Panc1 (cell line): ENCODE results near the gene TMPRSS13. TPM values are rescaled to one million over a fixed set of nuclear protein-coding genes. Genes with fewer than 3 reads are reported as not detected.
"Not testable (repeated sequence)": the region's sequence is repeated elsewhere in the genome, so short reads cannot be mapped to it uniquely, and the experiment has no call there.

Experiments used
- ATAC-seq: fragments of 200-7000 bp; cut with Tn5 transposase; 2 replicates; pipeline ENCODE4 v1.9.1; 2020; ENCODE audit warnings: mild to moderate bottlenecking, moderate library complexity
- BruUV-seq: library from RNA; stranded (reverse); fragments of 400-500 nt; replicated peaks from 2 replicates; lab custom pipeline; 2021; lab: Mats Ljungman, UMichigan
- CTCF ChIA-PET: fragments of 300-600 bp; sonication (Branson Sonifier 250); formaldehyde crosslinking; loops from one replicate; lab custom pipeline; 2022; ENCODE audit warnings: antibody characterized with exemption; lab: Charles Lee
- POLR2A ChIA-PET: fragments of 300-600 bp; sonication (Branson Sonifier 250); formaldehyde crosslinking; loops from one replicate; lab custom pipeline; 2022; ENCODE audit warnings: antibody characterized with exemption; lab: Charles Lee
- DNase-seq: peaks from one replicate; pipeline ENCODE4 v3.0.0-alpha.2; 2010; ENCODE audit warnings: low read depth, low spot score
- H3K27ac ChIP-seq: 2 replicates; pipeline ENCODE4 v1.5.1; 2011; ENCODE audit warnings: mild to moderate bottlenecking, low read length, inconsistent platforms
- H3K27me3 ChIP-seq: fragments of 200-500 bp; sonication (Bioruptor generic); 2 replicates; pipeline ENCODE4 v1.6.0; 2014; ENCODE audit warnings: low read length, inconsistent platforms; ENCODE audit not compliant: control insufficient read depth, insufficient read depth
- H3K36me3 ChIP-seq: fragments of 200-500 bp; sonication (Bioruptor generic); 2 replicates; pipeline ENCODE4 v1.5.1; 2014; ENCODE audit warnings: inconsistent platforms, mild to moderate bottlenecking, low read length, moderate library complexity; ENCODE audit not compliant: control insufficient read depth, insufficient read depth
- H3K4me1 ChIP-seq: 2 replicates; pipeline ENCODE4 v1.5.1; 2011; ENCODE audit warnings: inconsistent platforms, mild to moderate bottlenecking, low read length, moderate library complexity; ENCODE audit not compliant: control insufficient read depth, insufficient read depth
- H3K4me3 ChIP-seq, 2 experiments: 2 replicates each; pipeline ENCODE4 v1.5.1; 2011 to 2012; ENCODE audit warnings: low read depth in 2 of 2, low read length in 2 of 2, mild to moderate bottlenecking in 2 of 2, inconsistent platforms in 1 of 2, moderate library complexity in 1 of 2
- H3K9me3 ChIP-seq: fragments of 200-500 bp; sonication (Bioruptor generic); 2 replicates; pipeline ENCODE4 v1.5.1; 2014; ENCODE audit warnings: low read depth, mild to moderate bottlenecking, inconsistent platforms, low read length, moderate library complexity; ENCODE audit not compliant: control insufficient read depth, insufficient read depth
- POLR2AphosphoS5 ChIP-seq: IDR thresholded peaks from 2 replicates; pipeline ENCODE4 v1.6.1; 2012; ENCODE audit warnings: mild to moderate bottlenecking, low read depth, low read length, moderate library complexity
- SIN3A ChIP-seq: IDR thresholded peaks from 2 replicates; pipeline ENCODE4 v1.6.1; 2012; ENCODE audit warnings: low read depth, mild to moderate bottlenecking, low read length, moderate library complexity, borderline replicate concordance; ENCODE audit not compliant: insufficient read depth
- TCF7L2 ChIP-seq: IDR thresholded peaks from 2 replicates; pipeline ENCODE4 v1.6.1; 2011; ENCODE audit warnings: mild to moderate bottlenecking, low read depth, low read length, inconsistent platforms
- in situ Hi-C: cut with HindIII; loops from 2 replicates; pipeline ENCODE4 v1.10.0; 2016; ENCODE audit warnings: low sequenced_read_pairs, low pct_unique_long_range_greater_than_20kb
- intact Hi-C: fragments of 100-400 bp; cut with micrococcal nuclease; formaldehyde crosslinking; loops from one replicate; pipeline ENCODE4 v1.10.0; 2022; ENCODE audit not compliant: unreplicated experiment
- total RNA-seq: library from RNA; stranded (reverse); gene quantifications from one replicate; pipeline ENCODE4 v1.2.1, GENCODE V29; 2021; ENCODE audit not compliant: unreplicated experiment
- TF ChIP-seq, protein P1 (sequence below): fragments of 450-650 bp; IDR thresholded peaks from 2 replicates; pipeline ENCODE4 v1.5.1; 2017; ENCODE audit warnings: mild to moderate bottlenecking
- TF ChIP-seq, protein P2 (sequence below), 2 experiments: IDR thresholded peaks; 2 replicates each; pipeline ENCODE4 v1.6.1; 2011 to 2012; ENCODE audit warnings: low read depth in 2 of 2, control low read depth in 1 of 2, low read length in 1 of 2, mild to moderate bottlenecking in 1 of 2, moderate library complexity in 1 of 2; ENCODE audit not compliant: insufficient read depth in 1 of 2

The TMPRSS13 gene
- total RNA-seq, 1 experiment from 2014 or later = not detected

DNA sequence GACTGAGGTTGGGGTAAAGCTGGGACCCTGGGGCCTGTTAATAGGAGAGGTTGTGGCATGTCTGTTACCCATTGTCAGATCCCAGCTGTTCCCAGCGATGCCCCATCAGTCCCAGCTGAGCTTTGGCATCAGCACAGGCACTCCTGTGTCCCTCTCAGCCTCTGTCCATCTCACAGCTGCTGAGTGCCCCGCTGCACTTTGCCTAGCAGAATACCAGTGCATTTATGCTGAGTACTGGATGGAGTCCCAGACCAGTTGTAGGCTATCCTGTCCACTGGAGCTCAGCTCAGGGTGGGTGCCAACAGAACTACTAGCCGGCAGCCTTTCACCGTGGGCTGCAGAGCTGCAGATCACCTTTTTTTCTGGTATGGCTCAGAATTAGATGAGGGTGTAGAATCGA is 62.7 kb downstream of the TMPRSS13 start:
- TF ChIP-seq, protein P1, sequence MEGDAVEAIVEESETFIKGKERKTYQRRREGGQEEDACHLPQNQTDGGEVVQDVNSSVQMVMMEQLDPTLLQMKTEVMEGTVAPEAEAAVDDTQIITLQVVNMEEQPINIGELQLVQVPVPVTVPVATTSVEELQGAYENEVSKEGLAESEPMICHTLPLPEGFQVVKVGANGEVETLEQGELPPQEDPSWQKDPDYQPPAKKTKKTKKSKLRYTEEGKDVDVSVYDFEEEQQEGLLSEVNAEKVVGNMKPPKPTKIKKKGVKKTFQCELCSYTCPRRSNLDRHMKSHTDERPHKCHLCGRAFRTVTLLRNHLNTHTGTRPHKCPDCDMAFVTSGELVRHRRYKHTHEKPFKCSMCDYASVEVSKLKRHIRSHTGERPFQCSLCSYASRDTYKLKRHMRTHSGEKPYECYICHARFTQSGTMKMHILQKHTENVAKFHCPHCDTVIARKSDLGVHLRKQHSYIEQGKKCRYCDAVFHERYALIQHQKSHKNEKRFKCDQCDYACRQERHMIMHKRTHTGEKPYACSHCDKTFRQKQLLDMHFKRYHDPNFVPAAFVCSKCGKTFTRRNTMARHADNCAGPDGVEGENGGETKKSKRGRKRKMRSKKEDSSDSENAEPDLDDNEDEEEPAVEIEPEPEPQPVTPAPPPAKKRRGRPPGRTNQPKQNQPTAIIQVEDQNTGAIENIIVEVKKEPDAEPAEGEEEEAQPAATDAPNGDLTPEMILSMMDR = no peak
- TF ChIP-seq POLR2AphosphoS5 = no peak
- TF ChIP-seq, protein P2, sequence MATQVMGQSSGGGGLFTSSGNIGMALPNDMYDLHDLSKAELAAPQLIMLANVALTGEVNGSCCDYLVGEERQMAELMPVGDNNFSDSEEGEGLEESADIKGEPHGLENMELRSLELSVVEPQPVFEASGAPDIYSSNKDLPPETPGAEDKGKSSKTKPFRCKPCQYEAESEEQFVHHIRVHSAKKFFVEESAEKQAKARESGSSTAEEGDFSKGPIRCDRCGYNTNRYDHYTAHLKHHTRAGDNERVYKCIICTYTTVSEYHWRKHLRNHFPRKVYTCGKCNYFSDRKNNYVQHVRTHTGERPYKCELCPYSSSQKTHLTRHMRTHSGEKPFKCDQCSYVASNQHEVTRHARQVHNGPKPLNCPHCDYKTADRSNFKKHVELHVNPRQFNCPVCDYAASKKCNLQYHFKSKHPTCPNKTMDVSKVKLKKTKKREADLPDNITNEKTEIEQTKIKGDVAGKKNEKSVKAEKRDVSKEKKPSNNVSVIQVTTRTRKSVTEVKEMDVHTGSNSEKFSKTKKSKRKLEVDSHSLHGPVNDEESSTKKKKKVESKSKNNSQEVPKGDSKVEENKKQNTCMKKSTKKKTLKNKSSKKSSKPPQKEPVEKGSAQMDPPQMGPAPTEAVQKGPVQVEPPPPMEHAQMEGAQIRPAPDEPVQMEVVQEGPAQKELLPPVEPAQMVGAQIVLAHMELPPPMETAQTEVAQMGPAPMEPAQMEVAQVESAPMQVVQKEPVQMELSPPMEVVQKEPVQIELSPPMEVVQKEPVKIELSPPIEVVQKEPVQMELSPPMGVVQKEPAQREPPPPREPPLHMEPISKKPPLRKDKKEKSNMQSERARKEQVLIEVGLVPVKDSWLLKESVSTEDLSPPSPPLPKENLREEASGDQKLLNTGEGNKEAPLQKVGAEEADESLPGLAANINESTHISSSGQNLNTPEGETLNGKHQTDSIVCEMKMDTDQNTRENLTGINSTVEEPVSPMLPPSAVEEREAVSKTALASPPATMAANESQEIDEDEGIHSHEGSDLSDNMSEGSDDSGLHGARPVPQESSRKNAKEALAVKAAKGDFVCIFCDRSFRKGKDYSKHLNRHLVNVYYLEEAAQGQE (IDR thresholded peaks at IDR 0.05; ENCODE audit: insufficient read depth in 1 of 2, low read depth in 2 of 2, low read length in 1 of 2) = no peak
- no peak for TF ChIP-seq TCF7L2
- TF ChIP-seq SIN3A = no peak
- POLR2A ChIA-PET = no interaction called here
- Histone ChIP-seq H3K9me3 (no peaks in the 10 kb centered on the region), H3K27ac (no peak overlapping the region), H3K36me3 (no peaks in the 10 kb centered on the region), H3K4me3 (no peak overlapping the region), H3K4me1 (no peaks in the 10 kb centered on the region), H3K27me3 (peaks cover 6% of the 10 kb centered on the region)
- intact Hi-C loops (no loop called here), in situ Hi-C loops (no loop called here)
- DNase-seq = no peak
- BruUV-seq = no TSS peak
- CTCF ChIA-PET = no interaction called here
- ATAC-seq = no peak

DNA sequence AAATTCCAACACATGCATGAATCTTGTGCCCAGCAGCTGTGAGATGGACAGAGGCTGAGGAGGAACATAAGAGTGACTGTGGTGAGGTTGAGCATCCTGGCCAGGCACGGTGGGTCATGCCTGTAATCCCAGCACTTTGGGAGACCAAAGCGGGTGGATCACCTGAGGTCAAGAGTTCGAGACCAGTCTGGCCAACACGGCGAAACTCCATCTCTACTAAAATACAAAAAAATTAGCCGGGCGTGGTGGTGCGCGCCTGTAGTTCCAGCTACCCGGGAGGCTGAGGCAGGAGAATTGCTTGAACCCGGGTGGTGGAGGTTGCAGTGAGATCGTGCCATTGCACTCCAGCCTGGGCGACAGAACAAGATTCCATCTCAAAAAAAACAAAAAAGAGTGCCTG is 63.7 kb downstream of the TMPRSS13 start:
- H3K27me3 ChIP-seq, CTCF ChIA-PET, in situ Hi-C loops, H3K36me3 ChIP-seq, H3K9me3 ChIP-seq, H3K27ac ChIP-seq, BruUV-seq, DNase-seq, ATAC-seq, H3K4me1 ChIP-seq, H3K4me3 ChIP-seq, intact Hi-C loops: not testable (repeated sequence)
- POLR2A ChIA-PET = interaction anchor here (0.6 kb wide), 1 partner anchor 421 kb away, joined by 4 read pairs; no protein-coding TSS in a partner anchor

DNA sequence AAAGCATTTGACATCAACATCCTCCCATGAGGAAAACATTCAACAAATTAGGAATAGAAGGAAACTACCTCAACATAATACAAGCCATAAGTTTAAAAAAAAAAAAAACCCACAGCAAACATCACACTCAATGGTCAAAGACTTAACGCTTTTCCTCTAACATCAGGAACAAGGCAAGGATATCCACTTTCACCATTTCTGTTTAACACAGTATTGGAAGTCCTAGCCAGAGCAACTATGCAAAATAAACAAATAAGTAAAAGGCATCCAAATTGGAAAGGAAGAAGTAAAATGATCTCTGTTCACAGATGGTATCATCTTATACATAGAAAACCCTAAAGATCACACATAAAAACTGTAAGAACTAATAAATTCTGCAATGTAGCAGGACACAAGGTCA is 65.8 kb downstream of the TMPRSS13 start:
- ATAC-seq = no peak
- no peak for TF ChIP-seq TCF7L2
- no peak for TF ChIP-seq SIN3A
- TF ChIP-seq, protein P2 (IDR thresholded peaks at IDR 0.05; ENCODE audit: insufficient read depth in 1 of 2, low read depth in 2 of 2, low read length in 1 of 2) = no peak
- TF ChIP-seq, protein P1 = no peak
- TF ChIP-seq POLR2AphosphoS5 = no peak
- BruUV-seq = no TSS peak
- in situ Hi-C loops (no loop called here), intact Hi-C loops (no loop called here)
- 0 out of 2 replicates have a peak, but pooled peaks cover under 1% of the 10 kb centered on the region for H3K27me3 ChIP-seq
- no peak for DNase-seq
- H3K4me1 ChIP-seq = no peaks in the 10 kb centered on the region
- H3K27ac ChIP-seq = no peak overlapping the region
- ChIA-PET CTCF (no interaction called here), POLR2A (no interaction called here)
- no peaks in the 10 kb centered on the region for H3K9me3 ChIP-seq
- H3K36me3 ChIP-seq = no peaks in the 10 kb centered on the region
- H3K4me3 ChIP-seq = no peak overlapping the region
